ENCODE data around the gene RCSD1.

RCSD1 gene

DNA sequence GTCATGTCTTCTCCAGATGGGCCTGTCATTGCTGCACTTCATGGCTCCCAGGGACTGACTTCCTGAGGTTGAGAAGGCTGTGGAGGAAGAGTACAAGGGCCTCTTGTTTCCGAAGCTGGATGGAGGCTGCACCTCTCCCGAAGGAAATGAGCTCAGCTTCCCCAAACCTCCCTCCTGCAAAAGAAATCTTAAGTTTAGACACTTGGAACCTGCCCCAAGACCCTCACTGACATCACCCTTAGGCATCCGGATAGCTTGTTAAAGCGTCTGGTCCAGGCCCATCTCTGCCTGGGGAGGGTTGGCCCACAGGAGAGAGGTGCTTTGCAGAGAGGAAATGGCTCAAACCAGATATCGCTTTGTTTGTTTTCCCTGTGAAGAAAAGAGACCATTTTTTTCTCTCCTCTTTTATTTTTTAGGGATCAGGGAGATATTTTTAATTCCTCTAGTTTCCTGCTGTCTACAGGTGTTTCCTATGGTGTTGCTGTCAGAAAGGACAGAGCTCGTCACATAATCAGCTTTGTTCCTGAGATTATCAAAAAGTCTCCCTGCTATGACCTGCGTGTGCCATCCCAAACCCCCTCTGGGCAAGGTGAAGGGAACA lies 25.0 kb downstream of the RCSD1 start:
- no peak for DNase-seq
- H3K27ac ChIP-seq: no peak overlapping the region
- no peaks in the 10 kb centered on the region for H3K36me3 ChIP-seq (replicated peaks)
- TF ChIP-seq, protein P1, sequence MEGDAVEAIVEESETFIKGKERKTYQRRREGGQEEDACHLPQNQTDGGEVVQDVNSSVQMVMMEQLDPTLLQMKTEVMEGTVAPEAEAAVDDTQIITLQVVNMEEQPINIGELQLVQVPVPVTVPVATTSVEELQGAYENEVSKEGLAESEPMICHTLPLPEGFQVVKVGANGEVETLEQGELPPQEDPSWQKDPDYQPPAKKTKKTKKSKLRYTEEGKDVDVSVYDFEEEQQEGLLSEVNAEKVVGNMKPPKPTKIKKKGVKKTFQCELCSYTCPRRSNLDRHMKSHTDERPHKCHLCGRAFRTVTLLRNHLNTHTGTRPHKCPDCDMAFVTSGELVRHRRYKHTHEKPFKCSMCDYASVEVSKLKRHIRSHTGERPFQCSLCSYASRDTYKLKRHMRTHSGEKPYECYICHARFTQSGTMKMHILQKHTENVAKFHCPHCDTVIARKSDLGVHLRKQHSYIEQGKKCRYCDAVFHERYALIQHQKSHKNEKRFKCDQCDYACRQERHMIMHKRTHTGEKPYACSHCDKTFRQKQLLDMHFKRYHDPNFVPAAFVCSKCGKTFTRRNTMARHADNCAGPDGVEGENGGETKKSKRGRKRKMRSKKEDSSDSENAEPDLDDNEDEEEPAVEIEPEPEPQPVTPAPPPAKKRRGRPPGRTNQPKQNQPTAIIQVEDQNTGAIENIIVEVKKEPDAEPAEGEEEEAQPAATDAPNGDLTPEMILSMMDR (IDR thresholded peaks at IDR 0.05; ENCODE audit: low read depth, low read length, missing control alignments): no peak
- H3K4me3 ChIP-seq (ENCODE audit: low read depth, low read length): no peak overlapping the region
- in situ Hi-C loops (cut with HindIII; ENCODE audit: low pct_ligation_motif_present, low sequenced_read_pairs): no loop called here
- no peaks in the 10 kb centered on the region for H3K27me3 ChIP-seq (replicated peaks)

DNA sequence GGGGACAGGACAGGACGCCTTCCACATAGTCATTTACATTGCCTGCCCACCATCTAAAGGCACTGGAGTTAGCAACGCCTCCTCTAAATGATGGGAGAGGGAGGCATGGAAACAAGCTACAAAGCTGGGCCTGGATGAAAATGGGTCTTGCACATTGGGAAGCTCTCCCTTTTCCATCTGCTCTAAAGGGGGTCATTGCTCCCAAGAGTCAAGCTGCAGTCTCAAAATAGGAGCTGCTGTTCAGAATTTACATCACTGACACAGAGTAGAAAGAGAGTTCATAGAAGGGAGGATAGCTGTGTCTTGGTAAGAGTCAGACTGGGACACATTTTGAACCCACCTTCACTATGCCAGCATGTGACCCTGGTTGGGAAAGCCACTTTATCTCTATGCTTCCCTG lies 26.6 kb downstream of the RCSD1 start:
- Histone ChIP-seq H3K27me3 (replicated peaks) (no peaks in the 10 kb centered on the region), H3K27ac (no peak overlapping the region), H3K4me3 (ENCODE audit: low read depth, low read length) (no peak overlapping the region), H3K36me3 (replicated peaks) (no peaks in the 10 kb centered on the region)
- TF ChIP-seq, protein P1 (IDR thresholded peaks at IDR 0.05; ENCODE audit: low read depth, low read length, missing control alignments): no peak
- in situ Hi-C loops (cut with HindIII; ENCODE audit: low pct_ligation_motif_present, low sequenced_read_pairs): no loop called here
- no peak for DNase-seq

DNA sequence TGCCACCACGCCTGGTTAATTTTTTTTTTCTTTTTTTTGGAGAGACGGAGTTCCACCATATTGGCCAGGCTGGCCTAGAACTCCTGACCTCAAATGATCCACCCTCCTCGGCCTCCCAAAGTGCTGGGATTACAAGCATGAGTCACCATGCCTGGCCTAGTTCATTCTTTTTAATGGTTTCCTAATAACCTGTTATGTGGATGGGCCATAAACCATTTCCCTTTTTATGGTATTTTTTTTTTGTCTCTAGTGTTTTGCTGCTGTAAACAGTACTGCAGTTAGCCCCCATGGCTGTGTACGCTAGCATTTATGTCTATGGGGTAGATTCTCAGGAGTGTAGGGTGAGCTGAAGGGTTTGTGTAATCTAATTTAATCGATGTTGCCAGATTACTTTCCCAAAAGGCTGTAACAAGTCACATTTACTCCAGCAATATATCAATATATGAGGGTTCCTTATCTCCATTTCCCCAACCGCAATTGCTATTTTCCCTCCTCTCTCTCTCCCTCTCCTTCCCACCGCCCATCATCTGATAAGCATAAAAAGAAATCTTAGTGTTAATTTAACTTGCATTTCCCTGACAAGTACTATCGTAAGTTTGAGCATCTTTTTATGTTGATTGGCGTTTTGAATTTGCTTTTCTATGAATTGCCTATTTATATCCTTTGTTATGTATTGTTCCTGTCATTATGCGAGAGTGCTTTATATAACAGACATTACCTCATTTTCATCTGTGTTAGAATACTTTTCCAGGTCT lies 28.7 kb downstream of the RCSD1 start:
- Histone ChIP-seq H3K4me3 (ENCODE audit: low read depth, low read length) (no peak overlapping the region), H3K27me3 (replicated peaks) (no peaks in the 10 kb centered on the region), H3K27ac (no peak overlapping the region), H3K36me3 (replicated peaks) (no peaks in the 10 kb centered on the region)
- TF ChIP-seq, protein P1 (IDR thresholded peaks at IDR 0.05; ENCODE audit: low read depth, low read length, missing control alignments): no peak
- in situ Hi-C loops (cut with HindIII; ENCODE audit: low pct_ligation_motif_present, low sequenced_read_pairs): no loop called here
- no peak for DNase-seq

DNA sequence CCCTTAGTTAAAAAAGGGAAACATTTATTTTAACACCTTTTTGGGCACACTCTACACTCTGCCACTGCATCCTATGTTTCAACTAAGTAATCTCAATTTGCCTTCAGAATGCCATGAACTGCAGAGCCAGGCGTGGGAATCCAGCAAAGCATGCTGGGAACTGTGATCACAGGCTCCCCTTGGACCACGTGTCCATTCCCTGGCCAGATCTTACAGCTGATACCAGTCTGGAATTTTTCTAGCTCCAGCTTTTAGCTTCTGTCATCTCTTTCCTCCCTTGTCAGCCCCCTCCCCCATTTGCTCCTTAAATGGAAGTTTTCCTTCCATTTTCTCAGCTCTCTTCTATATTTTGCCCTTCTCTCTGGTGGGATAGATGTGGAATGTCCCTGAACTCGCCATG lies 29.4 kb downstream of the RCSD1 start:
- TF ChIP-seq, protein P1 (IDR thresholded peaks at IDR 0.05; ENCODE audit: low read depth, low read length, missing control alignments): no peak
- H3K27me3 ChIP-seq (replicated peaks): no peaks in the 10 kb centered on the region
- H3K4me3 ChIP-seq (ENCODE audit: low read depth, low read length): no peak overlapping the region
- in situ Hi-C loops (cut with HindIII; ENCODE audit: low pct_ligation_motif_present, low sequenced_read_pairs): no loop called here
- H3K27ac ChIP-seq: no peak overlapping the region
- peak; percentile 28 for DNase-seq
- no peaks in the 10 kb centered on the region for H3K36me3 ChIP-seq (replicated peaks)

DNA sequence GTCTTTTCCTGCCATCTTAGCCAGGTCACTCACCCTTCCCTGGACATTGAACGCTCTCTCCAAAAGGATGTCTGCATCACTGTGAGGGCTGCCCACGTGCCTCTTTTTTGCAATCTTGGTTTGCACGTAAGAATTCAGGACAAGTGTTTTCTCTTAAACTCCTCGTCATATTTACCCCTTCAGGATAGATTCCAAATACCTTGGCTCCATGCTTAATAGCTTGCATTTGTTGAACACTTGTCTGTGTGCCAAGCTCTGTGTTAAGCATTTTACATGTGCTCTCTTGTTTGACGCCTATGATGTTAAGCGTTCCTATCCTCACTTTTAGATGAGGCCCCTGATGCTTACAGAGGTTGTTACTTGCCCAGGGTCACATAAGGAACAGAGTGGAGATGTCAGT lies 29.8 kb downstream of the RCSD1 start:
- in situ Hi-C loops (cut with HindIII; ENCODE audit: low pct_ligation_motif_present, low sequenced_read_pairs): no loop called here
- DNase-seq: no peak
- Histone ChIP-seq H3K4me3 (ENCODE audit: low read depth, low read length) (no peak overlapping the region), H3K27me3 (replicated peaks) (no peaks in the 10 kb centered on the region), H3K36me3 (replicated peaks) (no peaks in the 10 kb centered on the region), H3K27ac (no peak overlapping the region)
- TF ChIP-seq, protein P1 (IDR thresholded peaks at IDR 0.05; ENCODE audit: low read depth, low read length, missing control alignments): no peak
